Peyer's patch (tissue), 4 donors: ENCODE results near the gene MMEL1.
"Not testable (repeated sequence)": the region's sequence is repeated elsewhere in the genome, so short reads cannot be mapped to it uniquely, and the experiment has no call there.

ENCODE experiments used
- CTCF ChIP-seq, 6 experiments: fragments of 450-650 bp in 4 of 6; fragments of 200-600 bp in 2 of 6; sonication (generic) in 1 of 6; IDR thresholded peaks; one replicate each; pipeline ENCODE4 v1.5.1; 2017 to 2019; ENCODE audit warnings: antibody characterized with exemption in 6 of 6, mild to moderate bottlenecking in 3 of 6, moderate library complexity in 1 of 6
- POLR2A ChIP-seq, 2 donors: fragments of 450-650 bp; IDR thresholded peaks; one replicate each; pipeline ENCODE4 v1.5.1; 2017; ENCODE audit warnings: antibody characterized with exemption in 2 of 2, mild to moderate bottlenecking in 2 of 2, moderate library complexity in 2 of 2

- TF ChIP-seq CTCF, POLR2A (IDR thresholded peaks at IDR 0.05): not testable (repeated sequence)
Observed at GRCh38 chr1:2568187-2568816, 64.5 kb downstream of the MMEL1 start.
